ENCODE results near the gene MACROD2. TPM values are rescaled to one million over a fixed set of nuclear protein-coding genes. Genes with fewer than 3 reads are reported as not detected.
A peak's percentile ranks its signal among the peaks of the same experiment; 100 is the strongest.

The MACROD2 gene
- total and polyA plus RNA-seq, 2 donors (not counting 1 experiment from before 2014, with no cell fraction given), result 5.3 to 6.7 TPM

DNA sequence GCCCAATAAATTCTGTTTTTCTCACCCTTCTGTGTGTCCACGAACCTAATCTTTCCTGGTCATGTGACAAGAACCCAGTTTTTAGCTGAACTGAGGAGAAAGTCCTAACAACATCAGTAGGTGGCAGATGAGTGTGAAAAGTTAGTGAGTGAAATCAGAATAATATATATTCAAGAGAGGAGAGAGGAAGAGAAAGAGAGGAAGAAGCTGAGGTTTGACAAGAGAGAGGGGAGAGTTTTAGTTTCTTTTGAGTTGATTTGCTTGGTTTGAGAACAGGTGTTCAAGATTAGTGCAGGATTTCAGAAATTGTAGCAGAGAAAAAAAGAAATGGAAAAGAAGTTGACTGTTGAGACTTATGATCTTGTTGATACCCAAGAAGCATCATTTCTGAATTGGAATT, 1272.6 kb downstream of the MACROD2 start:
- peak overlapping the region; percentile 26 for H3K4me3 Mint-ChIP-seq
- Histone ChIP-seq H3K9ac (ENCODE audit: low read length) (no peak overlapping the region), H3K4me2 (replicated peaks; ENCODE audit: low read depth, low read length, poor library complexity, severe bottlenecking) (peak overlapping the region; percentile 33), H4K20me1 (ENCODE audit: control insufficient read depth, insufficient read depth, low read length, poor library complexity, severe bottlenecking) (no peaks in the 10 kb centered on the region), H3K36me3 (replicated peaks in 1 of 2; ENCODE audit: control extremely low read depth in 1 of 2, control insufficient read depth in 1 of 2, extremely low read depth in 1 of 2, insufficient read depth in 2 of 2, low read length in 1 of 2) (no peaks in the 10 kb centered on the region), H3K4me3 (ENCODE audit: control extremely low read depth in 1 of 5, extremely low read depth in 1 of 5, insufficient read depth in 1 of 5, low read depth in 2 of 5, low read length in 4 of 5) (no peak overlapping the region), H3K79me2 (ENCODE audit: control insufficient read depth, insufficient read depth, low read length) (no peaks in the 10 kb centered on the region), H3K27ac (ENCODE audit: low read length in 2 of 2) (peak overlapping the region in 1 of 2 donors; percentile 14), H3K4me1 (ENCODE audit: control insufficient read depth in 2 of 2, insufficient read depth in 2 of 2, low read length in 2 of 2) (peaks cover 14 to 16% of the 10 kb centered on the region in 2 donors), H3K27me3 (replicated peaks in 1 of 4; ENCODE audit: control extremely low read depth in 1 of 4, control insufficient read depth in 3 of 4, insufficient read depth in 4 of 4, low read length in 3 of 4) (no peaks in the 10 kb centered on the region), H2AFZ (ENCODE audit: insufficient read depth, low read depth, low read length, poor library complexity, severe bottlenecking) (peak overlapping the region; percentile 22), H3K9me3 (ENCODE audit: control extremely low read depth in 1 of 3, control insufficient read depth in 2 of 3, insufficient read depth in 1 of 3, low read length in 2 of 3) (no peaks in the 10 kb centered on the region)
- H3K9me3 Mint-ChIP-seq (ENCODE audit: insufficient read depth), result no peaks in the 10 kb centered on the region
- ChIA-PET CTCF (interaction anchor here (1.9 to 2.0 kb wide), 2 partner anchors 385 to 386 kb away, joined by 6 to 8 read pairs; no protein-coding TSS in a partner anchor), POLR2A (no interaction called here)
- intact Hi-C loops (cut with micrococcal nuclease), result loop anchor here (2.0 kb wide), 1 partner anchor 387 kb away; no protein-coding TSS in a partner anchor
- no peak for TF ChIP-seq EZH2 (IDR thresholded peaks at IDR 0.05; ENCODE audit: borderline replicate concordance, insufficient read depth, low read depth, low read length, poor library complexity, severe bottlenecking)
- TF ChIP-seq, protein P1, sequence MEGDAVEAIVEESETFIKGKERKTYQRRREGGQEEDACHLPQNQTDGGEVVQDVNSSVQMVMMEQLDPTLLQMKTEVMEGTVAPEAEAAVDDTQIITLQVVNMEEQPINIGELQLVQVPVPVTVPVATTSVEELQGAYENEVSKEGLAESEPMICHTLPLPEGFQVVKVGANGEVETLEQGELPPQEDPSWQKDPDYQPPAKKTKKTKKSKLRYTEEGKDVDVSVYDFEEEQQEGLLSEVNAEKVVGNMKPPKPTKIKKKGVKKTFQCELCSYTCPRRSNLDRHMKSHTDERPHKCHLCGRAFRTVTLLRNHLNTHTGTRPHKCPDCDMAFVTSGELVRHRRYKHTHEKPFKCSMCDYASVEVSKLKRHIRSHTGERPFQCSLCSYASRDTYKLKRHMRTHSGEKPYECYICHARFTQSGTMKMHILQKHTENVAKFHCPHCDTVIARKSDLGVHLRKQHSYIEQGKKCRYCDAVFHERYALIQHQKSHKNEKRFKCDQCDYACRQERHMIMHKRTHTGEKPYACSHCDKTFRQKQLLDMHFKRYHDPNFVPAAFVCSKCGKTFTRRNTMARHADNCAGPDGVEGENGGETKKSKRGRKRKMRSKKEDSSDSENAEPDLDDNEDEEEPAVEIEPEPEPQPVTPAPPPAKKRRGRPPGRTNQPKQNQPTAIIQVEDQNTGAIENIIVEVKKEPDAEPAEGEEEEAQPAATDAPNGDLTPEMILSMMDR (IDR thresholded peaks at IDR 0.05), result no peak
- no CpG with 5 or more reads among the region's 1 CpG for WGBS (ENCODE audit: insufficient coverage)
- H3K4me1 Mint-ChIP-seq, result peaks cover 38% of the 10 kb centered on the region
- H3K27me3 Mint-ChIP-seq, result no peaks in the 10 kb centered on the region
- no peak for DNase-seq
- ATAC-seq (ENCODE audit: low read depth), result no peak
- peak overlapping the region; percentile 77 for H3K27ac Mint-ChIP-seq

DNA sequence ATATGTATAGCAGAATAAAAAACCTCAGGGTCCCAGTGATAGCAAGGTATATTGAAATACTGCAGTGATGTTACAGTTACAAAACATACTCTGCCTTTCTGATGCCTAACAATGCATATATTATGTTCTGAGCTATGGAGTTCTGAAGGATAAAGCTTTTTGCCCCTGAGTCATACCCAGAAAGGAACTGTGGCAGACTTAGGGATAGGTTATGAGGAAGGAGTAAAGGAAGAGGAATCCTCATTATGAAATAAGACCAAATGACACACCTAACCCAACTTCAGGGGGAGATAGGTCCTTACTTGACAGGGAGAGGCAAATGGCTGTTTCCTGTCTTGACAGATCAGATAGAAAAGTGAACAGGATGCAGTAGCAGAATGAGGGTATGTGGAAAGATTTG, 1282.7 kb downstream of the MACROD2 start:
- Histone ChIP-seq H3K9me3 (ENCODE audit: control extremely low read depth in 1 of 3, control insufficient read depth in 2 of 3, insufficient read depth in 1 of 3, low read length in 2 of 3) (peaks cover 4 to 10% (median 9%) of the 10 kb centered on the region in 3 donors), H3K79me2 (ENCODE audit: control insufficient read depth, insufficient read depth, low read length) (no peaks in the 10 kb centered on the region), H3K4me3 (ENCODE audit: control extremely low read depth in 1 of 5, extremely low read depth in 1 of 5, insufficient read depth in 1 of 5, low read depth in 2 of 5, low read length in 4 of 5) (no peak overlapping the region), H4K20me1 (ENCODE audit: control insufficient read depth, insufficient read depth, low read length, poor library complexity, severe bottlenecking) (no peaks in the 10 kb centered on the region), H3K4me2 (replicated peaks; ENCODE audit: low read depth, low read length, poor library complexity, severe bottlenecking) (no peak overlapping the region), H3K27me3 (replicated peaks in 1 of 4; ENCODE audit: control extremely low read depth in 1 of 4, control insufficient read depth in 3 of 4, insufficient read depth in 4 of 4, low read length in 3 of 4) (no peaks in the 10 kb centered on the region), H3K36me3 (replicated peaks in 1 of 2; ENCODE audit: control extremely low read depth in 1 of 2, control insufficient read depth in 1 of 2, extremely low read depth in 1 of 2, insufficient read depth in 2 of 2, low read length in 1 of 2) (no peaks in the 10 kb centered on the region), H3K4me1 (ENCODE audit: control insufficient read depth in 2 of 2, insufficient read depth in 2 of 2, low read length in 2 of 2) (no peaks in the 10 kb centered on the region), H3K27ac (ENCODE audit: low read length in 2 of 2) (no peak overlapping the region), H2AFZ (ENCODE audit: insufficient read depth, low read depth, low read length, poor library complexity, severe bottlenecking) (no peak overlapping the region), H3K9ac (ENCODE audit: low read length) (no peak overlapping the region)
- DNase-seq (no peak), ATAC-seq (ENCODE audit: low read depth) (no peak)
- intact Hi-C loops (cut with micrococcal nuclease), result no loop called here
- Mint-ChIP-seq H3K4me1 (no peaks in the 10 kb centered on the region), H3K9me3 (ENCODE audit: insufficient read depth) (peaks cover 12% of the 10 kb centered on the region), H3K27ac (no peak overlapping the region), H3K27me3 (no peaks in the 10 kb centered on the region), H3K4me3 (no peak overlapping the region)
- TF ChIP-seq, protein P1 (IDR thresholded peaks at IDR 0.05), result no peak
- no peak for TF ChIP-seq EZH2 (IDR thresholded peaks at IDR 0.05; ENCODE audit: borderline replicate concordance, insufficient read depth, low read depth, low read length, poor library complexity, severe bottlenecking)
- POLR2A ChIA-PET, result no interaction called here
- CTCF ChIA-PET, result no interaction called here
